Upper lobe of left lung (tissue), 6 donors: Measurements from ENCODE around the gene CNOT10. TPM values are rescaled to one million over a fixed set of nuclear protein-coding genes. Genes with fewer than 3 reads are reported as not detected.

Experiments used
- ATAC-seq, 2 donors: fragments of 200-7000 bp; cut with Tn5 transposase; one replicate each; pipeline ENCODE4 v1.9.1; 2022; ENCODE audit warnings: mild to moderate bottlenecking in 2 of 2, moderate library complexity in 2 of 2; ENCODE audit not compliant: low FRiP score in 2 of 2
- DNase-seq, 2 donors: peaks; one replicate each; pipeline ENCODE4 v3.0.0-alpha.2; 2019 to 2020
- H3K27ac ChIP-seq, 4 donors: fragments of 200-600 bp; sonication (generic); one replicate each; pipeline ENCODE4 v1.5.1; 2016 to 2019
- H3K27me3 ChIP-seq, 4 donors: fragments of 200-600 bp; sonication (generic); one replicate each; pipeline ENCODE4 v1.5.1; 2017 to 2019
- H3K36me3 ChIP-seq, 4 donors: fragments of 200-600 bp; sonication (generic); one replicate each; pipeline ENCODE4 v1.5.1; 2016 to 2019
- H3K4me1 ChIP-seq, 4 donors: fragments of 200-600 bp; sonication (generic); one replicate each; pipeline ENCODE4 v1.5.1; 2018 to 2019
- H3K4me3 ChIP-seq, 4 donors: fragments of 200-600 bp; sonication (generic); one replicate each; pipeline ENCODE4 v1.5.1; 2017 to 2019; ENCODE audit warnings: mild to moderate bottlenecking in 2 of 4, moderate library complexity in 1 of 4
- H3K9me3 ChIP-seq, 4 donors: fragments of 200-600 bp; sonication (generic); one replicate each; pipeline ENCODE4 v1.5.1; 2018 to 2019
- CTCF ChIP-seq, 6 experiments: fragments of 450-650 bp in 4 of 6; fragments of 200-600 bp in 2 of 6; sonication (generic) in 2 of 6; IDR thresholded peaks; one replicate each; pipeline ENCODE4 v1.5.1; 2016 to 2019; ENCODE audit warnings: antibody characterized with exemption in 6 of 6
- EP300 ChIP-seq, 4 donors: sonication (generic); formaldehyde crosslinking; IDR thresholded peaks; one replicate each; pipeline ENCODE4 v1.5.1; 2017; ENCODE audit warnings: antibody characterized with exemption in 4 of 4, control low read depth in 2 of 4
- POLR2A ChIP-seq, 4 donors: fragments of 450-650 bp; IDR thresholded peaks; one replicate each; pipeline ENCODE4 v1.5.1; 2016 to 2017; ENCODE audit warnings: antibody characterized with exemption in 4 of 4, mild to moderate bottlenecking in 2 of 4
- POLR2AphosphoS5 ChIP-seq, 2 donors: sonication (generic); formaldehyde crosslinking; IDR thresholded peaks; one replicate each; pipeline ENCODE4 v1.5.1; 2017; ENCODE audit warnings: antibody characterized with exemption in 2 of 2
- WGBS, 2 donors: methylation state at CpG; one replicate each; pipeline ENCODE4 v1.1.5; 2017 to 2018; 5-methylcytosine and 5-hydroxymethylcytosine counted together
- total RNA-seq, 6 donors: library from RNA; depleted of rRNA in 4 of 6; stranded (reverse); fragments of >200 nt in 4 of 6; gene quantifications; one replicate each; pipeline versions ENCODE4 v1.1.0 to v1.2.1, GENCODE V29; 2016 to 2021
- donor health status: DM: no; HTN: no; CAD: no; lungs with moderate emphysema.
- donor health status: DM: no; HTN: yes; CAD: no; lungs with severe emphysema.

Gene CNOT10
- total RNA-seq, 6 donors from 2014 or later = 19.1 to 47.1 (median 29.6) TPM

- ATAC-seq (no peak), DNase-seq (no peak)
- Histone ChIP-seq H3K9me3 (no peaks in the 10 kb centered on the region), H3K27ac (no peak overlapping the region), H3K4me3 (no peak overlapping the region), H3K4me1 (peaks cover 2 to 3% (median 3%) of the 10 kb centered on the region in 4 donors), H3K27me3 (no peaks in the 10 kb centered on the region), H3K36me3 (peaks cover 0 to 6% (median 0%) of the 10 kb centered on the region in 4 donors)
- WGBS, 2 donors = 91 to 95% methylated on average over 4 of the region's 4 CpGs
- TF ChIP-seq EP300 (IDR thresholded peaks at IDR 0.05) (no peak), POLR2AphosphoS5 (IDR thresholded peaks at IDR 0.05) (no peak), CTCF (IDR thresholded peaks at IDR 0.05) (no peak), POLR2A (IDR thresholded peaks at IDR 0.05) (no peak)
Observed at GRCh38 chr3:32691847-32692246, 6.9 kb downstream of the CNOT10 start.

- H3K4me3 ChIP-seq = no peak overlapping the region
- peaks cover 2 to 15% (median 9%) of the 10 kb centered on the region in 4 donors for H3K4me1 ChIP-seq
- H3K36me3 ChIP-seq = peaks cover 0 to 6% (median 0%) of the 10 kb centered on the region in 4 donors
- no peak overlapping the region for H3K27ac ChIP-seq
- no peaks in the 10 kb centered on the region for H3K9me3 ChIP-seq
- no peak for DNase-seq
- WGBS, 2 donors = 93 to 100% methylated on average over 3 of the region's 3 CpGs
- TF ChIP-seq POLR2AphosphoS5 (IDR thresholded peaks at IDR 0.05) (no peak), CTCF (IDR thresholded peaks at IDR 0.05) (no peak), POLR2A (IDR thresholded peaks at IDR 0.05) (no peak), EP300 (IDR thresholded peaks at IDR 0.05) (no peak)
- no peaks in the 10 kb centered on the region for H3K27me3 ChIP-seq
- no peak for ATAC-seq
Observed at GRCh38 chr3:32696523-32696922, 11.5 kb downstream of the CNOT10 start.

GRCh38 chr3:32698506-32698905, 13.5 kb downstream of the CNOT10 start:
- Histone ChIP-seq H3K9me3 (no peaks in the 10 kb centered on the region), H3K27ac (peak overlapping the region in 2 of 4 donors; percentile 7 to 44), H3K27me3 (no peaks in the 10 kb centered on the region), H3K36me3 (peaks cover 0 to 1% (median 0%) of the 10 kb centered on the region in 4 donors), H3K4me1 (peaks cover 2 to 24% (median 9%) of the 10 kb centered on the region in 4 donors), H3K4me3 (no peak overlapping the region)
- 68 to 85% methylated on average over 2 of the region's 2 CpGs for WGBS, 2 donors
- no peak for TF ChIP-seq CTCF (IDR thresholded peaks at IDR 0.05)
- TF ChIP-seq POLR2A (IDR thresholded peaks at IDR 0.05) = no peak
- TF ChIP-seq EP300 (IDR thresholded peaks at IDR 0.05) = no peak
- no peak for TF ChIP-seq POLR2AphosphoS5 (IDR thresholded peaks at IDR 0.05)
- DNase-seq (no peak), ATAC-seq (no peak)

- Histone ChIP-seq H3K36me3 (no peaks in the 10 kb centered on the region), H3K27me3 (no peaks in the 10 kb centered on the region), H3K4me3 (no peak overlapping the region), H3K4me1 (peaks cover 2 to 30% (median 9%) of the 10 kb centered on the region in 4 donors), H3K9me3 (no peaks in the 10 kb centered on the region), H3K27ac (no peak overlapping the region)
- WGBS, 2 donors = 45 to 58% methylated on average over 2 of the region's 2 CpGs
- DNase-seq (no peak), ATAC-seq (no peak)
- no peak for TF ChIP-seq POLR2AphosphoS5 (IDR thresholded peaks at IDR 0.05)
- no peak for TF ChIP-seq POLR2A (IDR thresholded peaks at IDR 0.05)
- TF ChIP-seq EP300 (IDR thresholded peaks at IDR 0.05) = no peak
- no peak for TF ChIP-seq CTCF (IDR thresholded peaks at IDR 0.05)
Observed at GRCh38 chr3:32699429-32699828, 14.4 kb downstream of the CNOT10 start.

GRCh38 chr3:32700244-32700643, 15.3 kb downstream of the CNOT10 start:
- Histone ChIP-seq H3K4me3 (no peak overlapping the region), H3K9me3 (no peaks in the 10 kb centered on the region), H3K4me1 (peaks cover 2 to 30% (median 9%) of the 10 kb centered on the region in 4 donors), H3K27me3 (no peaks in the 10 kb centered on the region), H3K36me3 (no peaks in the 10 kb centered on the region), H3K27ac (no peak overlapping the region)
- ATAC-seq = no peak
- DNase-seq = no peak
- 76 to 79% methylated on average over 6 of the region's 6 CpGs for WGBS, 2 donors
- TF ChIP-seq POLR2AphosphoS5 (IDR thresholded peaks at IDR 0.05) = no peak
- TF ChIP-seq EP300 (IDR thresholded peaks at IDR 0.05) = no peak
- TF ChIP-seq CTCF (IDR thresholded peaks at IDR 0.05) = no peak
- no peak for TF ChIP-seq POLR2A (IDR thresholded peaks at IDR 0.05)
